T-helper 9 cell (primary cell): ENCODE results near the gene RGS14.

Experiments used
- DNase-seq: peaks from one replicate; pipeline ENCODE4 v3.0.0-alpha.2; 2020
- total RNA-seq, 2 donors: gene quantifications; one replicate each; lab custom pipeline; 2026; lab: John Stamatoyannopoulos, UW

RGS14 gene, protein sequence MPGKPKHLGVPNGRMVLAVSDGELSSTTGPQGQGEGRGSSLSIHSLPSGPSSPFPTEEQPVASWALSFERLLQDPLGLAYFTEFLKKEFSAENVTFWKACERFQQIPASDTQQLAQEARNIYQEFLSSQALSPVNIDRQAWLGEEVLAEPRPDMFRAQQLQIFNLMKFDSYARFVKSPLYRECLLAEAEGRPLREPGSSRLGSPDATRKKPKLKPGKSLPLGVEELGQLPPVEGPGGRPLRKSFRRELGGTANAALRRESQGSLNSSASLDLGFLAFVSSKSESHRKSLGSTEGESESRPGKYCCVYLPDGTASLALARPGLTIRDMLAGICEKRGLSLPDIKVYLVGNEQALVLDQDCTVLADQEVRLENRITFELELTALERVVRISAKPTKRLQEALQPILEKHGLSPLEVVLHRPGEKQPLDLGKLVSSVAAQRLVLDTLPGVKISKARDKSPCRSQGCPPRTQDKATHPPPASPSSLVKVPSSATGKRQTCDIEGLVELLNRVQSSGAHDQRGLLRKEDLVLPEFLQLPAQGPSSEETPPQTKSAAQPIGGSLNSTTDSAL
- total RNA-seq = 116 to 164 reads per million in 2 donors

DNA sequence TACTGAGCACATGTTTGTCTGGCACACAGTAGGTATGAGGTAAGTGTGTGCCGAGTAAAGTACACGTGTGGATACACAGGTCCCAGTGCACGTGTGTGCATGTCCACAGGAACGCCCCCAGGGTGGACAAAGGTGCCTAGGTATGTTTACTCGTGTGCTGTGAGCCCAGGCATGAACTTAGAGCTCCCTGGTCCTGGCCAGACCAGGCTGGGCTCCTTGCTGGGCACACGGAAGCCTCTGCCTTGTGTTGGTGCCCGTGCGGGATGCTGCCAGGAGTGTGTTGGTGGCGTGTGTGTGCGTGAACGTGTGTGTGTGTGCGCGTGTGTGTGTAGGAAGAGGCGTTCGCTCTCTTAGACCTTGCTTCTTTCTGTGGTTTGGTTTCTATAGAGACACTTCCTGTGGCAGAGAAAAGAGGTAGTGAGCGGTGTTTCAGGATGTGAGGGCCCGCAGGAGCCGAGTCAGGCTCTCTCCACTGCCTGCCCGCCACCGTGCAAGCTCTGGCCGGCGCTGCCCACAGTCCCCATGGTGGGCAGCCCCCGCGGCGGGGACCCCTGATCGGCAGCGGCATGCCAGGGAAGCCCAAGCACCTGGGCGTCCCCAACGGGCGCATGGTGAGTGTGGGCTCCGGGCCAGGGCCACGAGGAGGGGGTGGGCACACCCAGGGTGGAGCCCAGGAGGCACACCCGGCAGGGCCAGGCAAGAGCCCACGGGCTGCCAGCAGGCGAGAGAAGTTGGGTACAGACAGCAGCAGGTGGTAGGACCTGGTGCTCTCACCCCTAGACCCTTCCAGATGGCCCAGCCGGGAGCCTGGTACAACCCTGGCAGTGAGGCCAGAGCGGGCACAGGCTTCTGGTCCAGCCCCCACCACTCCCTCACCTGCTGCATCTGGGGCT is at the start of gene RGS14:
Gene RGS14, plus strand, starts transcription at position 466 of the 893 bp plus-strand sequence. Its CDS starts 101 bp downstream, at position 567.
- peak; percentile 59 for DNase-seq

DNA sequence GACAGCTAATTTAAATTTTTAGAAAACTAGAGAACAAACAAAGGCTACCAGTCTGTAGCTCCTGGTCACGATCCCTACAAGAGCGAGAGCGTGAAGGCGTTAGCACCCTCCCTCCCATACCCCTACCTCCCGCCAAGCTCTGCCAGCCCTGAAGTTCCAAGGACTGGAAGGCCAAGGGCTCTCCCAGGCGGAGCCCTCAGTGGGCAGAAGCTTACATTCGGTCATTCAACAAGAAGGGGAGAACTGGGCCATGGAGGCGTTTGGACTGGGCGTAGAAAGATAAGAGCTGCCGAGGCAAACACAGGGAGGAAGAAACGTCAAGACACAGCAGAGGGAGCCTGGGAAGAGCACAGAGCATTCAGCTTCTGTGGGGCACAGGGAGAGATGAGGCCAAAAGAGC is 49.0 kb upstream of the RGS14 start:
- no peak for DNase-seq

DNA sequence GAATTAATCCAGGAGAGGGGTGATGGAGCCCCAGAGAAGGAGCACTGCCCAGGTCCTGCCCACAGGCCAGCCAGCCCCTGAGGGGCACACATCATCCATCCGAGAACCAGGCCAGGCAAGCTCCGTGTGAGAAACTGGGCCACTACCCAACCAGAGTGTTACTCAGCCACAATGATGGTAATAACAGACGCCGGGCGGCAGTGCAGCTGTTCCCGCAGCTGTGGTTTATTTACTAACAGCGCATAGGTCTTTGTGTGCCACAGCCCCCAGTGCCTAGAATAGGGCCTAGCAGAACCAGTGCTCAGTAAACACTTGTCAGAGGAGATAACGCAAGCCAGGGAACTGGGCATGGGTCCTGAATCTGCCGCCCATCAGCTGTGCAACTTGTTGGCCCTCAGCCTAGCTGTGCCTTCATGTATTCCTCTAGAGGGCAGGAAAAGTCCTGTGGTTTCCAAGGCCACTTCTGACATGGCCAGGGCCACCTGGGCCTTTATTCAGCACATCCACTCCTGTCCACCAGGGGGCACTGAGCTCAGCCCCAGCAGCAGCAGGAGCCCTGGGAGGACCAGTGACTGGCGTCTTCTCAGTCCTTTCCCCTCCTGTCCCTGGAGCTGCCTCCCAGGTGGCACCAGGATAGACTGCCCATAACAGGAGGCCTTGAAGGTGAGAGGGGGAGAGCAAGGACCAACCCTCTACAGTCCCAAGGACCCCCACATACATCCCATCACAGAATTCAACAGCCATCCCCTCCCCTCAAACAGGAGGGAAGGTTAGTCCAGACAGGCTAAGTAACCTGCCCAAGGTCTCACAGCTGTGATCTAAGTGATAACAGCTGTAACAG is 48.2 kb upstream of the RGS14 start:
- DNase-seq = peak; percentile 64

DNA sequence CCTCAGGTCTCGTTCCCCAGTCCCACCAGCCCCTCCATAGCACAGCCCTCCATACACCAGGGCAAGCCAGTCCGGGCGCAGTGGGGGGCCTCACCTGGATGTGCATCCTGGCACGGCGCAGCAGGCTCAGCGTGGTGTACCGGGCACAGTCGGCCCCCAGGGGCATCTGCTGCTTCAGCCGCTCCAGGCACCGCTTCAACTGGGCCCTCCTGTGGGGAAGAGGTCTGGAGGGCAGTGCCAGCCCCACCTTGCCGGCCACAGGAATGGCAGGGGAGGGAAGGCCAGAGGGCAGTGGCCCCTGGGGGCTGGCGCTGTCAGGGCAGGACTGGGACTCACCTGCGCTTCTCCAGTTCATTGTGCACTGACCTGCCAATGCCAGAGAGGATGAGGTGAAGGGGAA is 47.4 kb upstream of the RGS14 start:
- DNase-seq = no peak

DNA sequence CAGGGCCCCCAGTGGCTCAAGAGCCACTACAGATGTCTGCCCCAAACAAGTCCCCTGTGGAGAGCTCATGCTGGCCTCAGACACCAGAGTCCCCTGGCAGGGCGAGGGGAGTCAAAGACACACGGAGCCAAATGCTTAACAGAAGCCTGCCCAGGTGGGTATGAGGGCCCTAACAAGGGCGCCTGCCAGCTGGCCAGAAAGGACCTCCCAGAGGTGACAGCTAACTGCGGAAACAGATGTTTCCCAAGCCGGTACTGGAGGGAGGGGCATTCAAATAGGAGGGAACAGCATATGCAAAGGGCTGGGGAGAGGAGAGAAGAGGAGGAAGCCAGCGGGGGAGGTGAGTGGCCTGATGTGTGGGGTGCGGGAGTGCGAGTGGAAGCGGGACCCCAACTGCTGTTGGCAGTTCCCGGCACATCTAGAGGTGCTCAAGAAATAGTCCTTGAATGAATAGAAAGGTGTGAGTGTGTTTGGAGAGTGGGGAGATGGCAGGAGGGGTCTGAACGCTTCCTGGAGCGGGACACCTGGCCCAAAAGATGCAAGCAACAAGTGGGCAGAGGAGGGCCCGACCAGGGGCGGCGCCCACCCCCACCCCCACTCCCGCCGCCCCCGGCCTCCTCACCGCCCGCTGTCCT is 46.9 kb upstream of the RGS14 start:
- DNase-seq = no peak

DNA sequence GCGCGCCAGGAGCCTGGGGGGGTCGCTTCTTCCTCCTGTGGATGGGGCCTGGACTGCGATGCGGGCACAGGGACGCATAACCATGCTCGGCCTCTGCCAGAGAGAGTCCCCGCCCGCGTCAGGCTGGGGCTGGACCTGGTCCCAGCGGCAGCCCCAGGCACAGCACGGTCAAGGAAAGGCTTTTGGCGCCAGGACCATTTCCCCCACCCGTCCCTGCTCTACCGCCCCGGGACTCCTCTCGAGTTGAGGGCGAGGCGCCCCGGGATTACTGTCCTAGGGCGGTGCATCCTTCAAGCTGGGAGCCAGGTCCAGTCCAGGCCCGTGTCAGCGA is 46.4 kb upstream of the RGS14 start:
- DNase-seq = no peak

DNA sequence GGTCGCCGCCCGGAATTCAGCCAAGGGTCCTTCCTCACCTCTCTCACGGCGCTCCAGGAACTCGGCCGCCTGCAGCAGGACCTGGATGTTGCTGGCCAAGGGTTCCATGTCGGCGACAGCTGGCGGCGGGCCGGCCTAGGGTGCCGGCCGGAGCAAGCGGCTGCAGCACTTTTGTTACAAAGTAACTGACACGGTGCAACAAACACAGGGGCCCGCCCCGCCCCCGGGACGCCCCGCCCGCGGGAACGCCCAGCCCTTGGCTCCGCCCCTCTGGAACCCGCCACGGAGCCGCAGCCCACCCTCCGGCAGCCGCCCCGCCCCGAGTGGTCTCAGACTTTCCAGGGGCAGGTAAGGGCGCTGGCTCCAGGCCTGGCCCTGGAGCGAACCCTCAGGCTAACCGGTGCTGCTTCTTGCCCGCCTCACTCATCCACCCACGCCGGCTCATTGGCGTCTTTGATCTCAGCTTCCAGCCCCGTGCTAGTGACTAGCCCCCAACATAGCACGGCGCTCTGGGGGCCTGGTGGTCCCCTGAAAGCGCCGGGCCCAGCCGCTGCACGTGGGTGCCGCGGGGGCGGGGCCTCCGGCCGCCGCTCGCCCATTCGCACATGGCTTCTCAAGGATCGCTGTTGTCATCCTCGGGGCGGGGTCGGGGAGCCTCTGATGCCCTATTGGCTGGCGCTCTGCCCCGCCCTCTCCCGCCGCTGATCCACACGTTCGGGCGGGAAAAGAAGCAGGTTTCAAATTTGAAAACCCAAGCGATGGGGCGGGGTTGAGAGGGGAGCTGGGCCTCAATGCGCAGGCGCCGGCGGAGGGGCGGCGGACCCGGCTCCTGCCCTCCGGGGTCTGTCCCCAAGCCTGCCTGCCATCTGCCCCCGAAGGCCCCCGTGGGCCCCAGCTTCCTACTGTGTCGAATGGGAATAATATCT is 45.7 kb upstream of the RGS14 start, which contains the start of gene MXD3:
Gene MXD3, minus strand, starts transcription at position 176 of the 926 bp plus-strand sequence. Its CDS starts 68 bp downstream, at position 108.
- DNase-seq = peak; percentile 92

DNA sequence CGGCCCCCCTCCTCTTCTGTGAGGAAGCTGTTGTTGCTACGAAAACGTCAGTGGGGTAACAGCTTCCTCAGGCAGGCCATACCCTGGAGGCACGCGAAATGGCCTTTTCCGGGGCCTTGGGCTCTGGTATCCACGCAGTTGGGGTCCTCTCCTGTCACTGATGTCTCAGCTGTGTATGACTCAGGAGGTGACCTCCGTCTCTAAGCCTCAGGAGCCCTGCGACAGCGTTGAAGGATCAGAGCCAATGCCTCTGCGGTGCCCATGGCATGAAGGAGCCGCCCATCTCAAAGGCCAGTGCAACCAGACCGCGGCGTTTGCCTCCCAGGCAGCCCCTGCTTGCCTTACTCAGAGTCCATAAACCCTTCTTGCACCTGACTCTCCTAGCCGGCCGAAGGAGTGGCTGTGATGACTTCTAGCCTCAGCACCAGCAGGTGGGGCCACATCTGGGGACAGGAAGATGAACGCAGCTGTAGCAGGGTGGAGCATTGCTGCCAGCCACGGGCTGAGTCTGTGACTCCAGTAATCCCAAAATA is 45.0 kb upstream of the RGS14 start:
- DNase-seq = no peak

DNA sequence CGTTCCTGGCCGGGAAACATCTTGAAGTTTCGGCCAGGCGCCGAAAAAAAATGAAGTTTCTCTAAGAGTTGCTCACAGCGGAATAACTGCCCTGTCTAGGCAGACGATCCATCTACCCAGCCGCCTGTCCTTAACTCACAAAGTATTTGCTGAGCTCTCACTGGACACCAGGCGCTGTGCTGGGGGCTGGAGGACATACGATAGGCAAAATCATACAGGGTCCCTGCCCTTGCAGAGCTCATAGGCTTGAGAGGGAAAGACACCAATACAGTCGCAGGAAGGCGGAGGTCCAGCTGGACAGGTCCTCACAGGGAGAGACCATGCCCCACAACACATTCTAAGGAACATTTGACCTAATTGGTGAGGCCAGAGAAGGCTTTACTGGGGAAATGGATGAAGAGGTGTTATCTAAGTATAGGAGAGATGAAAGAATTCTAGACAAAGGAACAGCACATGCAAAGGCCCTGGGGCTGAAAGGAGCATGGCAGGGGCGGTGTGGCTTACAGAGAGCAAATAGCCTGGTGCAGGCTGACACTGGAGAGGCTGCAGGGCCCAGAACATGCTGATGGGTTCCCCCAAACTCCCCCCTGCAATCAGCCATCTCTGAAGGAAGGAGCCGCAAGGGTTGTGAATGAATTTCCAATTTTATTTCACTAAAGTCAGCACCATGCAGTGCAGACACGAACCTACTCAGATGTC is 44.0 kb upstream of the RGS14 start:
- DNase-seq = no peak

DNA sequence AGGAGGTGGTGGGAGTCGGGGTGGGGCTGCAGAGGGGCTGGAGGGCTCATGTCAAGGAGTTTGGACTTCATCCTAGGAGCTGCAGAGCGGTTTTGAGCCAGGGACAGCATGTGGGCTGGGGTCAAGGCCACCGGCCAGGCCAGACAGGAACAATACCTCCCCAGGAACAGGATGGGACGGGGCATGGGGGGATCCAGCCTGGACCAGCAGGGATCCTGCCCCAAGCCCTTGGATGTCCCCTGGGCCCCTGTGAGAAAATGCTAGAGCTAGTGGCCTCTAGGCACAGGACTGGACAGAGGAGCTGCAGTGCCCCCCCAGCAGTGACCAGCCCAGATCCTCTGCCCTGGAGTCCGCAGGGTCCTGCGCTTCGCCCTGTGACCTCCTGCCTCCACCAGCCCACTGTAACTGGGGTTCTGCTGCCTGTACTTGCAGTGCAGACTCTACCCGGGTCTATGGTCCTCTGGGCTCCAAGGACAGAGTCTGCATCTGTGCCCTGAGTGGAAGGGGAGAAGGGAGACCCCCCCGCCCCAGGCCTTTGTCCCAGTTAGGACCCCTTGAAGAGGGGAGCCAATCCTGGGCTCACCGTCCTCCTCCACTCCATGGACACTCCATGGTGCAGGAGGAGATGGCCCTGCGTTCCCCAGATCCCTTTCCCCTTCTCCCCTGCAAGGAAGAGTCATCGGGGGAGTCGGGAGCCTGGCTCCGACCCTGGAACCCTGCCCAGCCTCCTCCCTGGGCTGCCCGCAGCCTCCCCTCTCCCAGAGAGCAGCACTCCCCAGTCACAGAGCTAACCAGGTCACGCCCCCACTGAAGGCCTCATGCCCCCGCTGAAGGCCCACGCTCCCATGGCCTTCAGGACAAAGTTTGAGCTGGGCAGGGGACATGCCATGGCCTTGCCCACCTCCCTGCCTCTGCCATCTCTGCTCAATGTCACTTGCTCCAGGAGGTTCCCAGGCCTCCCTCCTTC is 43.1 kb upstream of the RGS14 start:
- DNase-seq = no peak

DNA sequence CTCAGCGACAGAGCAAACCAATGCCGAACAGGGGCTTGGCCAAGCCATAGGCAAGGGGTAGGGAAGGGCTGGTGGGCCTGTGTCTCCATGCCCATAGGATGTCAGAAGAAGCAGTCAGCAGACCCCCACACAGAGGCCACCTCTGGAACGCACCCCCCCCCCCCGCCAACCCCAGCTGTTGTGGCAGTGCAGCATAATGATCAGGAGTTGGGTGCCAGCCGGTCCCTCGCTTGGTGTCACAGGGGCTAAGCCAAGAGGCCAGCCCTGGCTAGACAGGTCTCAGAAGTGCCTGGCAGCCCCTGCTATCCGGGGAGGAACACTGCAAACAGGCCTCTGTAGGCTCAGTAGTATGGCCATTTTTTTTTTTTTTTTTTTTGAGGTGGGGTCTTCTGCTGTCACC is 42.3 kb upstream of the RGS14 start:
- DNase-seq = no peak

DNA sequence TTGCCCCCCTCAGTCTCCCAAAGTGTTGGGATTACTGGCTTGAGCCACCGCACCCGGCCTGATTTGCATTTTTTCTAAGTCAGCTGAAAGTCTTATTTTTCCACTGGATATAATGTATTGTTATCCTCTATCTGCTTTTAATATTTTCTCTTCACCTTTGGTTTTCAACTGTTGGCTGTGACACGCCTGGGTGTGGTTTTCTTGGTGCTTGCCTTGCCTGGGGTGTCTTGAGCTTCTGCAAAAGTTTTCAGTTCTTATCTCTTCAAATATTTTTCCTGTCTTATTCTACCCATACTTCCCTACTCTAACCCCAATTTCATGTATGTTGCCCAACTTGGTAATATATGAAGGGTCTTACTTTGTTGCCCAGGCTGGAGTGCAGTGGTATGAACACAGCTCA is 41.7 kb upstream of the RGS14 start:
- no peak for DNase-seq

DNA sequence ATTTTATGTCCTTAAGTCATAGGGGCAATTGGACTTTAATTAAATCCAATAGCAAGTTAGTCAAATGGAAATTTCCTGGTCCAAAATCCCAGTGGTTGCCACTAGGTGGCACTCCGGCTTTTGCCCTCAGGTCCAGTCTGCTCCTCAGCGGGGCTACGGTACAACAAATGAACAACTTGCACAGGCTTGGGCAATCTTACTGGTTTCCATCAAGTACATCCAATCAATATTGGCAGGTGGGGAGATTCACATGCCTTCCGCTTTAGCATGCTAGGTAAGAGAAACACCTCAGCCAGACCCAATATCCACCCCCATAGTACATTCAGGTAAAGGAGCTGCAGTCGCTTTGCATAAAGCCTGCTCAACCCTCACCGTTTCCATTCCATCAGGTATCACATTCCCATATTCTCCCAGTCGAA is 39.8 kb upstream of the RGS14 start:
- DNase-seq = peak; percentile 63

DNA sequence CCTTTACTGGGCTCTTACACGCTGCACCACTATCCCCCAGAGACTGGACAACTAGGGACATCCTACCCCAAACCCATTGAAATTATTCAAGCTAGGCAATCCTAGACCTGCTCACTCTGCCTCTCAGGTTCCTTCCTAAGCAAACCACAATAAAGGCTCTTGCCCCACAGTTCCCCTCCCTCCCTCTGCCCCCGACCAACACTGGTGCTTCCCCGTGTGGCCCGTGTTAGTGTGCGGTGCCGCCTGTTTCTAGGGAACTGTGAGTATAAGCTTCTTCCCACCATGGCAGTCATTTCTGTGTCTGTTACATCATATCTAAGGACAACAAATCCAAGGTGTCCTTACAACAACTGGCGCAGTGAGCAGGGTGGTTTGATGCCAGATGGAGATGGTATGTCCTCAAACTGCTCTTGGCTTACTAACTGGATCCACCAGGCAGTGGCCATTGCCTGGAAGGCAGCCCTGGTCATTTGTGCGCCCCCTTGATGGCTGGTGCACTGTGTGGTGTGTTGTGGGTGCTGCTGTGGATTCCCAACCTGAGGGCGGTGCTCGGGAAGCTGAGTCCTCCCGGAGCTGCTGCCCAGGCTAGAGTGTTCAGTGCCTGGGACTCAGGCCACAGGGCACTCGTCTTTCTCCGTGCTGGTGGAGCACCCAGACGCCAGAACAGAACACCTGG is 37.7 kb upstream of the RGS14 start:
- no peak for DNase-seq

DNA sequence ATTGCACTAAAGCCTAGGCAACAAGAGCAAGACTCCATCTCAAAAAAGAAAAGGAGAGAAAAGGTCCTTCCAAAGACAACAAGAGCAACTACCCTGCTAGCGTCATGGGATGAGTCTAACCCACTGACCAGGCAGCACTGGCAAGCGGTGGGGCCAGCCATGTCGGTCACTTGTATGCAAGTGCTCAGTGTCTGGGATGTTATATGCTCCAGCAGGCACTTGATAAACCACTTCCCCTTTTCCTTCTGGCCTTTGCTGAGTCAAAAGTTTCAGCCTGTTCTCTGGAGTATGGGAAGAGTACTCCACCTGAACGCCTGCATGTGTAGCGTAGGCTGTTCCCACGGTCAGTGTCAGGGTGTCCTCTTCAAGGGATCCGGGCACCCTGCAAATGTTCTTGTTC is 36.8 kb upstream of the RGS14 start:
- no peak for DNase-seq

DNA sequence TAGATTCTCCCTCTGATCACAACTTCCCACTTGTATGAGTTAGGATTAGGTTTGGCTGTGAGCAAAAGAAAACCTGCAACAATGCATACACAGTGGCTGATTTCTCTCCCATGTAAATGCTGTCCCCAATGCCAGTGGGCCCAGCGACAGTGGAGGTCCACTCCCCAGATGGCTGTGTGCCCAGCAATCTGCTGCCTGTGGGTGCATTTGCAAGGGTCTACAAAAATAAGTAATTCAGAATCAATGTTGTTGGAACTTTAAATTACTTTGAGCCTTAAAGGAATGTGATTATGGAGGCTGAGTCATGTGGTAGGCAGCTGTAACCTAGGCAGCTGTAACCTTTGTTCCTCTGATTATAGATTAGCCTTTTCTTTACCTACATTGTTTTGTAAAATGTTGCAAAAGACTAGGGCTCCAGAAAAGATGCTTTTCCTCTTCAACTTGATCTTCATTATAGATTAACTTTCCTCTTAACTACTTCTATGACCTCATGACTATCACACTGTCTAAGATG is 31.8 kb upstream of the RGS14 start:
- no peak for DNase-seq
